Measurements from ENCODE around the gene FAM120A.

DNA sequence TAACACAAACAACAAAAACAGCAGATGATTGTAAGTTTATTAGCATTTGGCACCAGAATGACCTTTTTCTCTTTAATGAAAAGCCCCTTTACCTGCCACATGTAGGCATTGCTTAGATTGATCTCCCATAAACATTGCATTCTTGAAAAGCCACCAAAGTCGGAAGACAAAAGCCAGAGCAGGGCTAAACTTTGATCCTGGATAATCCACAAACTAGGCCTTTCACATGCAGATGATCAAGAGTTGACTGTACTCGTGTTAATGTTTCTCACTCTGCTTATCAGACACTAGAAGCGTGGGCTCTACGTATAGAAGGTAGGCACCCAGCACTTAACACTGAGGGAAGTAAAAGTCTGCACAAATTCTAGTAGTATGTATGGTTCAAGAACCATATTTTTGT lies 103.9 kb downstream of the FAM120A start:
- TF ChIP-seq POLR2AphosphoS5 (IDR thresholded peaks at IDR 0.05; ENCODE audit: low read depth, low read length) (no peak), POLR2A (IDR thresholded peaks at IDR 0.05; ENCODE audit: low read depth, low read length) (no peak), TAF1 (IDR thresholded peaks at IDR 0.05; ENCODE audit: low read depth, low read length) (no peak)

Data from GM12891 (cell line).